Fibroblast of pulmonary artery (primary cell): ENCODE results near the gene TSKU.

Experiments
- DNase-seq: peaks from one replicate; pipeline ENCODE4 v3.0.0-alpha.2; 2010; ENCODE audit warnings: low read depth
- H3K4me3 ChIP-seq: replicated peaks from 2 replicates; pipeline ENCODE4 v1.5.1; 2011; ENCODE audit warnings: low read depth, mild to moderate bottlenecking, control low read depth, low read length, moderate library complexity
- TF ChIP-seq, protein P1 (sequence below): IDR thresholded peaks from 2 replicates; pipeline ENCODE4 v1.5.1; 2011; ENCODE audit warnings: mild to moderate bottlenecking, control low read depth, low read length, inconsistent platforms; ENCODE audit errors: missing control alignments

Gene TSKU

GRCh38 chr11:76836613-76837291 lies 53.6 kb downstream of the TSKU start:
- DNase-seq = no peak

DNA sequence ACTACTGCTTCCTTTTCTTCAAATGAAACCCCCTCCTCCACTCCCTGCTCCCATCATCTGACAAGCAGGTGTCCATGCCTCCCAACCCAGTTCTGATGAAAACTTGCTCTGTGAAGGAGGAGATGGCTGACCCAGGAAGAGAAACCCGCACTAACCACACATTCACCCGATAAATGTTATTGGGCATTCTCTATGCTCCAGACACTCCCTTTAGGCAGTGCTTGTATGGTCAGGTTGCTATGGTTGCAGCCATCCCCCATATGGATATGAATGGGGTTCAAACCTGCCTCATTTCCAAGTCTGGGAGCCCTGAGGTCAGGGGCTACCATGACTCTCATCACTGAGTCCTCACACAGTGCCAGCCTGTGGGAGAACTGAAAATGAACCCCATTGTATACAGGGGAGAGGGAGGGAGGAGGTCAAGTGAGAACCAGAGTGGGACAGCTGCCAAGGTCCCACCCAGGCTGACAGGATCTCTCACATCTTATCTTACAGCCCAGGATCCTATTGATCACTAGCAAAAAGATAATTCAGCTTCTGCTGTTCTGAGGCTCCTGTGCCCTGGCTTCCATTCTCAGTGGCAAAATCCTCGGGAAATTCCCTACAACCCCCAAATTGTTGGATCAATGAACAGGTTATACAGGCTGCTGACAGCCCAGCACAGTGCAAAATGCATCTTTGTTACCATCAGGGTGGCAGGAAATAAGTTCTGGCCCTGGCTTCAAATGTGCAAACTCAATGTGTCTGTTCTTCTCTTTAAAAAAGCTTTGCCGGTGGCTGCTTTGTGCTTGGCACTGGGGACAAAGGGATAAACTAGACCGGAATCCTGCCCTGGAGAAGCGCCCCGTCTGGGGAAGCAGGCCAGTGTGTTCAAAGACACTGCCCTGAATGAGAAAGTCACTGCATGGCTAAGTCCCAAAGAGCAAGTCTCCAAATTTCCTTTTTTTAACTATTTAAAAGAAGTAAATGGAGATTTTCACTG lies 54.8 kb downstream of the TSKU start:
- no peak overlapping the region for H3K4me3 ChIP-seq
- no peak for DNase-seq
- TF ChIP-seq, protein P1, sequence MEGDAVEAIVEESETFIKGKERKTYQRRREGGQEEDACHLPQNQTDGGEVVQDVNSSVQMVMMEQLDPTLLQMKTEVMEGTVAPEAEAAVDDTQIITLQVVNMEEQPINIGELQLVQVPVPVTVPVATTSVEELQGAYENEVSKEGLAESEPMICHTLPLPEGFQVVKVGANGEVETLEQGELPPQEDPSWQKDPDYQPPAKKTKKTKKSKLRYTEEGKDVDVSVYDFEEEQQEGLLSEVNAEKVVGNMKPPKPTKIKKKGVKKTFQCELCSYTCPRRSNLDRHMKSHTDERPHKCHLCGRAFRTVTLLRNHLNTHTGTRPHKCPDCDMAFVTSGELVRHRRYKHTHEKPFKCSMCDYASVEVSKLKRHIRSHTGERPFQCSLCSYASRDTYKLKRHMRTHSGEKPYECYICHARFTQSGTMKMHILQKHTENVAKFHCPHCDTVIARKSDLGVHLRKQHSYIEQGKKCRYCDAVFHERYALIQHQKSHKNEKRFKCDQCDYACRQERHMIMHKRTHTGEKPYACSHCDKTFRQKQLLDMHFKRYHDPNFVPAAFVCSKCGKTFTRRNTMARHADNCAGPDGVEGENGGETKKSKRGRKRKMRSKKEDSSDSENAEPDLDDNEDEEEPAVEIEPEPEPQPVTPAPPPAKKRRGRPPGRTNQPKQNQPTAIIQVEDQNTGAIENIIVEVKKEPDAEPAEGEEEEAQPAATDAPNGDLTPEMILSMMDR = no peak

More at GRCh38 chr11:76836613-76837291, 53.6 kb downstream of the TSKU start:
- TF ChIP-seq, protein P1 = peak; percentile 38
- H3K4me3 ChIP-seq = no peak overlapping the region

GRCh38 chr11:76838678-76839068 lies 55.5 kb downstream of the TSKU start:
- DNase-seq = peak; percentile 57
- H3K4me3 ChIP-seq = no peak overlapping the region
- TF ChIP-seq, protein P1 = peak; percentile 61

DNA sequence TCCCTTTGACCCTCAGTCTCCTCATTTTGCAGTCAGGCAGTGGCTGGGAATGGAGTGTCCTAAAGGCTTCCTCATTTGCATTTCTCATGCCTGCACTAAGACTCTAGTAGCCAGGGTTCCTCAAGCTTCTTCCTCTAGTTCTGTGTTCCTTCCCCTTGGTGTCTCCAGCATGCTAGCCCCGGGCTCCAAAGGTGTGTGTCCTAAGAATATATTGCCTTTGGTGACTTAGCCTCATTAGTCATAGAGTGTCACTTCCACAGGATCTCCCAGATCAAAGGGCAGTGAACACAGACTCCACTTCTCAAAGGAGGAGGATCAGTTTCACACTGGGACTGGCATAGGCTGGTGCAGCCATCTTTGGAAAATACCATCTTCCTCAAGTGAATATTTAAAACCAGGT lies 56.2 kb downstream of the TSKU start:
- TF ChIP-seq, protein P1 = no peak
- no peak for DNase-seq
- H3K4me3 ChIP-seq = no peak overlapping the region

DNA sequence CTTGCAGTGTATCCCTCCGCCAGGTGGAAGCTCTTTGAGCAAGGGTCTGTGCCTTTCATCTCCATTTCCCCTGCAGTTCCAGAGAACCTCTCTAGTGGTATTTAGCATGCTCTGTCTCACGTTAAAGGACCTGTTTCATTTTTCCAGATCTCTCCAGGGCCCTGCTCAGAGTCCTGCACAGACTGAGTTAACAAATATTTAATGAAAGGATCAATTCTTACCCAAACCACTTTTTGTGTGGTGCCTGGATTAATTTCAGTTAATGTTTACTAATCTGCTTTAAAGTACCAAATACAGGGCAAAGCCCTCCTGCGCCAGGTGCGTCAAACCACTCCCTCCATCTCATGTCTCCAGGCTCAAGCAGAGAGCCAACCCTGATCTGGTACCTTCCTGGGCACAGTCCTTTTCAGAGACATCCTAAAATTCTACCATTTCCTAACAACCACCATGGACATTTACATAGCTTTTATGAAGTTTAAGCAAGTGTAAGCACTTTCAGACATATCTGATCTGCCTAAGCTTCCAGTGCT lies 58.8 kb downstream of the TSKU start:
- H3K4me3 ChIP-seq = no peak overlapping the region
- DNase-seq = no peak
- TF ChIP-seq, protein P1 = no peak

DNA sequence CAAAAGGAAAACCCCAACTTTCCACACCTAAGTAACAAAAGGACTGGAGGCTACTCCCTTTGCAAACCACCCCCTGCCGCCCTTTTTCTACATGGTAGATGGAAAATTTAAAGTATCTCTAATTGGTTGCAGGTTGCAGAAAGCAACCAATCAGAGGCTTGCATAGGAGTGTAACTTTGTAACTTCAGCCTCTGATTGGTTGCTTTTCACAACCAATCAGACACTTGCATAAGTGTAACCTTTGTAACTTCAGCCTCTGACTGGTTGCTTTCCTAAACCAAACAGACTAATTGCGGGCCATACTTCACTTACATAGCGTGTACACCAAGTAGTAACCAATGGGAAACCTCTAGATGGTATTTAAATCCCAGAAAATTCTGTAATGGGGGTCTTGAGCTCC lies 60.8 kb downstream of the TSKU start:
- TF ChIP-seq, protein P1 = no peak
- no peak for DNase-seq
- no peak overlapping the region for H3K4me3 ChIP-seq
